ENCODE data around the gene ANKRD33.

ANKRD33 gene, protein sequence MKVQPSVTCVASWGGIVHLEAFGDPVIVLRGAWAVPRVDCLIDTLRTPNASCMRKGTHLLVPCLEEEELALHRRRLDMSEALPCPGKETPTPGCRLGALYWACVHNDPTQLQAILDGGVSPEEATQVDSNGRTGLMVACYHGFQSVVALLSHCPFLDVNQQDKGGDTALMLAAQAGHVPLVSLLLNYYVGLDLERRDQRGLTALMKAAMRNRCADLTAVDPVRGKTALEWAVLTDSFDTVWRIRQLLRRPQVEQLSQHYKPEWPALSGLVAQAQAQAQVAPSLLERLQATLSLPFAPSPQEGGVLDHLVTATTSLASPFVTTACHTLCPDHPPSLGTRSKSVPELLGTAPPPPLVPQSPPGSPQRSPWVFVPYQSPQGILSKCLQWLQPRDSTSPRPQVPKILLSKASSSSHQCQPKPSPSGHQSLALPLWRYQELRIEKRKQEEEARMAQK

DNA sequence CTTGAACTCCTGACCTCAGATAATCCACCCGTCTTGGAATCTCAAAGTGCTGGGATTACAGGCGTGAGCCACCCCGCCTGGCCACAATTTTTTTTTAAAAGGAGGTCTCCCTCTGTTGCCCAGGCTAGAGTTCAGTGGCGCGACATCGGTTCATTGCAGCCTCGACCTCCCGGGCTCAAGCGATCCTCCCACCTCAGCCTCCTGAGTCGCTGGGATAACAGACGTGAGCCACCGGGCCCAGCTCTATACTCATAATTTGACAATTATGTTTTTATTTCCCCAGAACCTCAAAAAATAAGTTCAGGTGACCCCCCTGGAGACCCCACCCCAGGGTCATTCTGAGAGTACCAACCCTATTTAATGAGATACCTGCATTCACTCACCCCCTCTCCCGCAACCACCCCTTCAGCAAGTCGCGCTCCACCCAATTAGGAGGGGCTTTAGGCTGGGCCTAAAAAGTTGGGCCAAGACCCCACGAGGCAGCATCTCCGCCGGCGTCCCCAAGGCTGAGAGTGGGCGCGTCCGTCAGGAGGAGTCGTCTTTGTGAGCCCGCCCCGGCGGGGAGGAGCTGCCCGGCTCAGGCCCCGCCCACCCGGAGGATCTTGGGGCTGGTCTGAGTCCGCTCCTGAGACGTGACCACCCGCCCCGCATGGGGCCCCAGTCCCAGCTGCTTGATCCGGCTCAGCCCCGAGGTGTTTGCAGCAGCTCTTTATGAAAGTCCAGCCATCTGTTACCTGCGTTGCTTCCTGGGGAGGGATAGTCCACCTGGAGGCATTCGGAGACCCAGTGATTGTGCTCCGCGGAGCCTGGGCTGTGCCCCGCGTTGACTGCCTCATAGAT is at the start of gene ANKRD33:
TSS of gene ANKRD33 (plus strand) at position 628 of the 840 bp plus-strand sequence. CDS start at position 712, 84 bp downstream.
- peak within 1 kb of the TSS; percentile 60 for H3K4me3 ChIP-seq (ENCODE audit: low read depth, low read length)

DNA sequence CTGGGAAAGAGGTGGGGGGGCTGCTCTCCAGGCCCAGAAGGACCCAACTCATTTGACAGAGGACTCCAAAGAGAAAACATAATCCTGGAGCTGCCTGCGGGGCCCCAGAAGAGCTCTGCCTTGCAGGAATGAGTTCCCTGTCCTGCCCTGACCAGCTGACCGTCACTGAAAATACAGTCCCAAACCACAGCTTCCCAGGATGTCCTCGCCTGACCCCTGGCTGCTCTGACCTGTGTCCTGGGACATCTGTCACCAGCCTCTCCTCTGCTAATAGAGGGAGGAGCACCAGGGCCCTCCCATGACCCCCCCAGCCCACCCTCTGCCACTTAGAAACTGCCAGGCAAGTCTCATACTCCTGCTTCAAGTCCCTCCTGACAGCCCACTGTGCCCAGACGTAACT is 49.1 kb upstream of the ANKRD33 start:
- Histone ChIP-seq H3K36me3 (ENCODE audit: control insufficient read depth, insufficient read depth, low read length) (no peaks in the 10 kb centered on the region), H3K27me3 (ENCODE audit: control insufficient read depth, insufficient read depth, low read length) (peaks cover 3% of the 10 kb centered on the region), H3K4me1 (ENCODE audit: control insufficient read depth, insufficient read depth, low read length) (peaks cover 16% of the 10 kb centered on the region), H3K9me3 (ENCODE audit: control insufficient read depth, insufficient read depth, low read length) (no peaks in the 10 kb centered on the region), H3K4me3 (ENCODE audit: low read depth, low read length) (no peak overlapping the region), H3K9ac (ENCODE audit: low read depth, low read length) (no peak overlapping the region)

More for the DNA sequence above, at the start of gene ANKRD33:
- Histone ChIP-seq H3K36me3 (ENCODE audit: control insufficient read depth, insufficient read depth, low read length) (no peaks in the 10 kb centered on the region), H3K27me3 (ENCODE audit: control insufficient read depth, insufficient read depth, low read length) (peaks cover 14% of the 10 kb centered on the region), H3K4me1 (ENCODE audit: control insufficient read depth, insufficient read depth, low read length) (peaks cover 2% of the 10 kb centered on the region), H3K9ac (ENCODE audit: low read depth, low read length) (peak within 1 kb of the TSS; percentile 19), H3K9me3 (ENCODE audit: control insufficient read depth, insufficient read depth, low read length) (no peaks in the 10 kb centered on the region)

DNA sequence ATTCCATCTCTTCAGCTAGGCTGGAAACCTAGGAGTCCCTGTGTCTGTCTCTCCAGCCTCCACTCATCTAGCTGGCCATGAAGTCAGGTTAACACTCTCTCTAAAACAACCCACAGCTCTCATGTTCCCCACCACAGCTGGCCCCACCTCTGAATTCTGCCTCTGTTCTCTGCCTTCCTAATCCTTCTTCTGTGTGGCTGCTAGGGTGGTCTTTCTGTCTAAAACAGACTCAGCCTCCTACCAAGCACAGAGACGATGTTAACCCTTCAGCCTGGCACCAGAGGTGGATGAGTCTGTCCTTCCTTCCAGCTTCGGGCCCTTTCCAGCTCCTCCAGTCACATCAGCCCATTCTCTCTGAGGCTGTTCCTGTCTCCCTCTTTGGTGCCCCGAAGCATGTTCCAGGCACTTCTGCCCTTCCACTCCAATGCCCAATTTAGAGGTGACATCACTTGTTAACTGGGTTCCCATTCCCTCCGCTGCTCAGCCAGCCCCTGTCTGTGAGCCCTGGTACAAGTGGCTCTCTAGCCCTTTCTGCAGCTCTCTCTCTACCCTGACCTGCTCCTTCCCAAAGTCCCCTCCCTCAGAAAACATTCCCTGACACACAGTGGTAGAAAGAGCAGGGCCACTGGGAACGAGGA is 48.5 kb upstream of the ANKRD33 start:
- Histone ChIP-seq H3K4me1 (ENCODE audit: control insufficient read depth, insufficient read depth, low read length) (peaks cover 16% of the 10 kb centered on the region), H3K4me3 (ENCODE audit: low read depth, low read length) (no peak overlapping the region), H3K9me3 (ENCODE audit: control insufficient read depth, insufficient read depth, low read length) (no peaks in the 10 kb centered on the region), H3K9ac (ENCODE audit: low read depth, low read length) (no peak overlapping the region), H3K27me3 (ENCODE audit: control insufficient read depth, insufficient read depth, low read length) (peaks cover 5% of the 10 kb centered on the region), H3K36me3 (ENCODE audit: control insufficient read depth, insufficient read depth, low read length) (peaks cover 1% of the 10 kb centered on the region)

DNA sequence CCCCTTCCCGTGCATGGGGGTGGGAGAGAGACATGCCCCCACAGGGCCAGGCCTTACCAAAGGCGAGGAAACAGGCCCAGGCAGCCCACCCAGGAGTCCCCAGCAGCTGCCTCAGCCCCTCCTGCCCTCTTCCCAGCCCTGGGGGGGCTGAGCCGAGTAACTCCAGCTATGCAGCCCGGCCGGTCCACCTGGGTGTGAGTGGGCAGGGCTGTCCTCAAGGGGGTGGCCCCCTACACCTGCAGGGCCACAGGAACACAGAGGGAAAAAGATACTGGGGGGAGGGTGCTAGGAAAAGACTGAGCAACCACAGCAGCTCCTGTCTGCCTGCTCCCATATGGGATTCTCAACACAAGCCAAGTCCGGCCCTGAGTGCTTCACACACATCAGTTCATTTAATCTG is 46.9 kb upstream of the ANKRD33 start:
- Histone ChIP-seq H3K9ac (ENCODE audit: low read depth, low read length) (no peak overlapping the region), H3K4me3 (ENCODE audit: low read depth, low read length) (no peak overlapping the region), H3K27me3 (ENCODE audit: control insufficient read depth, insufficient read depth, low read length) (peaks cover 12% of the 10 kb centered on the region), H3K9me3 (ENCODE audit: control insufficient read depth, insufficient read depth, low read length) (no peaks in the 10 kb centered on the region), H3K4me1 (ENCODE audit: control insufficient read depth, insufficient read depth, low read length) (peaks cover 21% of the 10 kb centered on the region), H3K36me3 (ENCODE audit: control insufficient read depth, insufficient read depth, low read length) (peaks cover 4% of the 10 kb centered on the region)

DNA sequence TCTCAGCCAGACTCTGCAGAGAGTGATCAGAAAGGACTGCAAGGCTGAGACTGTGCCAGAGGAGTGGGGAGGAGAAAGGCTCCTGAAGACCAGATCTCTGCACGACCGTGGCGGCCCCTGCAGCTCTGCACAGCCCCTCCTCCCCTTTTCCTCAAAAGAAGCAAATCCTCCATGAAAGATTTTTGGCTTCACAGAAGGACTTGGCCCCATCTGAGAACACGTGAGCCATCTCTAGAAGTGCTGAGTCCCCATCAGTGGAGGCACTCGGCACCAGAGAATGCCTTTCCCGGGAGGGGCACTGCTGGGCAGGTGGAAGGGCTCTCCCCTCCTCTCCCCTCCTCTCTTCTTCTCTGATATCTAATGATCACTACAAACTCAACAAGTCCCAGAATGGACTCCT is 46.2 kb upstream of the ANKRD33 start:
- Histone ChIP-seq H3K4me1 (ENCODE audit: control insufficient read depth, insufficient read depth, low read length) (peaks cover 21% of the 10 kb centered on the region), H3K4me3 (ENCODE audit: low read depth, low read length) (no peak overlapping the region), H3K27me3 (ENCODE audit: control insufficient read depth, insufficient read depth, low read length) (peaks cover 16% of the 10 kb centered on the region), H3K36me3 (ENCODE audit: control insufficient read depth, insufficient read depth, low read length) (peaks cover 4% of the 10 kb centered on the region), H3K9me3 (ENCODE audit: control insufficient read depth, insufficient read depth, low read length) (no peaks in the 10 kb centered on the region), H3K9ac (ENCODE audit: low read depth, low read length) (no peak overlapping the region)

DNA sequence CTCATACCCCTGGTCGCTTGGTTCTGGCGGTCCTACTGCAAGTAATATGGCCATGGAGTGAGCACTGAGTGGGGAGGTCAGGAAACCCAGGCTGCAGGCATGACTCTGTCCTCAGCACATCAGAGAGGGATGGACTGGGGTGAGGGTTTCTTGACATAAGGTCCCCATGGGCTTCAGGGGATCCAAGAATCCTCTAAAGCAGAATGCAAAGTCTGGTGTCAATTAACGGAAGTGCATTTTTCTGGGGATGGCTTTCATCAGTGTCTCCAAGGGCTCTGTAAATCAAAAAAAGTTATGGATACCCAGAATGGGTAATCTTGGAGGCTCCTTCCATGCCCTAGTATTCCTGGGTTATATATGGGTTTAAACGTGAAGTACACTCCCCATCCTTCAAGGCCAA is 43.0 kb upstream of the ANKRD33 start:
- peaks cover 19% of the 10 kb centered on the region for H3K4me1 ChIP-seq (ENCODE audit: control insufficient read depth, insufficient read depth, low read length)
- no peak overlapping the region for H3K4me3 ChIP-seq (ENCODE audit: low read depth, low read length)
- H3K27me3 ChIP-seq (ENCODE audit: control insufficient read depth, insufficient read depth, low read length): peaks cover 20% of the 10 kb centered on the region
- peaks cover 4% of the 10 kb centered on the region for H3K36me3 ChIP-seq (ENCODE audit: control insufficient read depth, insufficient read depth, low read length)
- no peaks in the 10 kb centered on the region for H3K9me3 ChIP-seq (ENCODE audit: control insufficient read depth, insufficient read depth, low read length)
- no peak overlapping the region for H3K9ac ChIP-seq (ENCODE audit: low read depth, low read length)

DNA sequence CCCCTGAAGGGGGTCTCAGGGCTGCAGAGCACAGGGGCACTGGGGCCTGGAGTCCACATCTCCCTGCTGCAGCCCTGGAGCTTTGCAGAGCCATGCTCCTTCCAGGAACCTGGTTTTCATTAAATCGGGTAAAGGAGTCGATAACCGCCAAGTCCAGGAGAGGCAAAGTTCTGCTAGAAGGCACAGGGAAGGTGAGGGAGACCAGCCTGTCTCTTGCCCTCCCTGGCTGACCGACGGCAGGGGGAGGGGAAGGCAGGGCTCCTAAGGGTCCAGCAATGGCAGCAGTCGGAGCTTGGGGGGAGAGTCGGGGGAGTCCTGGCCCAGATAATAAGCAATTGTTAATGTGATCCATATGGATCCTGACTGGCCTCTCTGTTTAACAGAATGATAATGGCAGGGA is 42.4 kb upstream of the ANKRD33 start:
- Histone ChIP-seq H3K9ac (ENCODE audit: low read depth, low read length) (no peak overlapping the region), H3K27me3 (ENCODE audit: control insufficient read depth, insufficient read depth, low read length) (peaks cover 26% of the 10 kb centered on the region), H3K36me3 (ENCODE audit: control insufficient read depth, insufficient read depth, low read length) (peaks cover 4% of the 10 kb centered on the region), H3K4me1 (ENCODE audit: control insufficient read depth, insufficient read depth, low read length) (peaks cover 22% of the 10 kb centered on the region), H3K4me3 (ENCODE audit: low read depth, low read length) (no peak overlapping the region), H3K9me3 (ENCODE audit: control insufficient read depth, insufficient read depth, low read length) (no peaks in the 10 kb centered on the region)

DNA sequence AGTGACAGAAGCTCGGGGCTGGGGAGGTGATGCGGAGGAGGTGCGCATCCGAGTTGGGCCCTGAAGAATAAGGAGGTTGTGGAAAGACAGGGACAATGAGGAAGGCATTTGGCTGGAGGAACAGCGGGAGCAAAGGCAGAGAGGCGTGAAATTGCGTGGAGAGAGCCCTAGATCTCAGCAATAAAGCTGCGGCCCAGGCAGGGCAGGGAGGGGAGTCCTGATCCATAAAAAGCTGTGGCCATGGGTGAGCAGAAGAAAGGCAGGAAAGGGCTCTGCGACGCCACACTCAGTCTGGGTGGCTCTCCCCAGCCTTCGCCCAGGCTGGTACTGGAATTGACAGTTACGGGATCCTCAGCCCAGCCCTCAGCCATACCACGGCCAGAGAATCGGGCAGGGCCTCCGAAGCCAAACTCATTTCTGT is 41.6 kb upstream of the ANKRD33 start:
- Histone ChIP-seq H3K36me3 (ENCODE audit: control insufficient read depth, insufficient read depth, low read length) (peaks cover 4% of the 10 kb centered on the region), H3K9me3 (ENCODE audit: control insufficient read depth, insufficient read depth, low read length) (no peaks in the 10 kb centered on the region), H3K27me3 (ENCODE audit: control insufficient read depth, insufficient read depth, low read length) (peaks cover 34% of the 10 kb centered on the region), H3K9ac (ENCODE audit: low read depth, low read length) (no peak overlapping the region), H3K4me1 (ENCODE audit: control insufficient read depth, insufficient read depth, low read length) (peaks cover 23% of the 10 kb centered on the region), H3K4me3 (ENCODE audit: low read depth, low read length) (peak overlapping the region; percentile 51)

DNA sequence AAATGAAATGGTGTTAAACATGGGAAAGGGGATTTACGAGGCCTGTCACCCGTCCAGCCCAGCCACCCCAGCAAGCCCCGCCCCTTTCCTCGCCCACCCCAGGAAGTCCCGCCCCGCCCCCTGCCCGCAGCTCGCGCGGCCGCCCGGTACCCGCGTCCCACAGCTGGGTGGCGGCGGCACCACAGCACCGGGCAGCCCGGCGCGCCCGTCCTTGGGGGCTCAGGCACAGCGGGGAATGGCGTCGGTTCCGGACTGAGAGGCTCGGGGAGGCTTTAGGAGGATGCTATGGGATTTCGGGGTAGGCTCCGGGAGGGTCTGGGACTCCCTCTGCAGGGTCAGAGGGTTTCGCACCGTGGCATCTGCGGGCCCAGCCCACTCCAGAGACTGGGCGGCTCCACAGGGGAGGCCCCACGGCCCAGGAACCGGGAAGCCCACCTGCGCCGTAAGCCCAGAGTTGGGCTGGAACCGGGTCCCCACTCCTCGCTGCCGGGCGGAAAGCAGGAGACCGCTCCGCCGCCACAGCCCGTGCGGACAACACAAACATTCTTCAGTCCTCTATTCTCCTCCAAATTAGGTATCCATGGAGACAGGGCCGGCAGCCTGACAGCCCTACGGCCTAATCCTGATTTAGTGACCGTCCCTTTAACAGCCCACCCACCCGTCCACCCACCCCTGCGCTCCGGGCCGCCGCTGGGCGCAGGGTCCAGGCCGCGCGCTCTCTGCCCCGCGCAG is 40.8 kb upstream of the ANKRD33 start:
- Histone ChIP-seq H3K4me3 (ENCODE audit: low read depth, low read length) (peak overlapping the region; percentile 80), H3K27me3 (ENCODE audit: control insufficient read depth, insufficient read depth, low read length) (peaks cover 42% of the 10 kb centered on the region), H3K36me3 (ENCODE audit: control insufficient read depth, insufficient read depth, low read length) (peaks cover 4% of the 10 kb centered on the region), H3K9ac (ENCODE audit: low read depth, low read length) (no peak overlapping the region), H3K4me1 (ENCODE audit: control insufficient read depth, insufficient read depth, low read length) (peaks cover 24% of the 10 kb centered on the region), H3K9me3 (ENCODE audit: control insufficient read depth, insufficient read depth, low read length) (no peaks in the 10 kb centered on the region)

DNA sequence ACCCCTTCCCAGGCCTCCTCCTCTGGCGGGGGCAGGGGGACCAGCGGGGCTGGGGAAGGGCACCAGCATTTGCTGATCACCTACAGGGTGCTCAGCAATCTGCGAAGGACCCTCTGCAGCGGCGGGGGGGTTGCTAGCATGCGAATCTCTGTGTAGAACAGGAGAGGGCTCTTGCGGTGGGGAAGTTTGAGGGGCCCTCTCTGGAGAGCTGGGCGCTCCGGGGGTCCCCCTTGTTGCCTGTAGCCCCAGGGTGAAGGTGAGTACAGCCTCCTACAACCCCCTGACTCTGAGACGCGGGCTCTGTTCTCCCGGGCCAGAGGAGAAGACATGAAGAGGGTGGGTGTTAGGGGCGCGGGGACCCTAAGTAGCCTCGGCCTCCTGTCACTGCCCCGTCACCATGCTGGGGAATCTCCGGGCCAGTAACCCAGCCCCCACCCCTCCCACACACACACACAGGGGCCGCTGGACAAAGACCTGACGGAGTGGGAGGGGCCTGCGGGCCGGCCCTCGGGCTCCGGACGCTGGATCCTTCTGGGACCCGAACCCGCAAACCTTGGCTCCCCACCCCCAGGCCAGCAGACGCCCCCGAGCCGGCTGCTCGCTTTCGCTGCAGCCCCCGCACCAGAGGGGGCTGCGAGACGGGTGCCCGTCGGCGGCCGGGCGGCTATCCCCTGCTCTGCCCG is 40.1 kb upstream of the ANKRD33 start:
- Histone ChIP-seq H3K9ac (ENCODE audit: low read depth, low read length) (no peak overlapping the region), H3K36me3 (ENCODE audit: control insufficient read depth, insufficient read depth, low read length) (peaks cover 4% of the 10 kb centered on the region), H3K4me1 (ENCODE audit: control insufficient read depth, insufficient read depth, low read length) (peaks cover 24% of the 10 kb centered on the region), H3K4me3 (ENCODE audit: low read depth, low read length) (peak overlapping the region; percentile 80), H3K9me3 (ENCODE audit: control insufficient read depth, insufficient read depth, low read length) (no peaks in the 10 kb centered on the region), H3K27me3 (ENCODE audit: control insufficient read depth, insufficient read depth, low read length) (peaks cover 49% of the 10 kb centered on the region)
